ENCODE measurements around the gene GUCA1A.
"Not testable (repeated sequence)": the region's sequence is repeated elsewhere in the genome, so short reads cannot be mapped to it uniquely, and the experiment has no call there.

The GUCA1A gene

GRCh38 chr6:42148058-42148457, 25.1 kb upstream of the GUCA1A start:
- DNase-seq: no peak

DNA sequence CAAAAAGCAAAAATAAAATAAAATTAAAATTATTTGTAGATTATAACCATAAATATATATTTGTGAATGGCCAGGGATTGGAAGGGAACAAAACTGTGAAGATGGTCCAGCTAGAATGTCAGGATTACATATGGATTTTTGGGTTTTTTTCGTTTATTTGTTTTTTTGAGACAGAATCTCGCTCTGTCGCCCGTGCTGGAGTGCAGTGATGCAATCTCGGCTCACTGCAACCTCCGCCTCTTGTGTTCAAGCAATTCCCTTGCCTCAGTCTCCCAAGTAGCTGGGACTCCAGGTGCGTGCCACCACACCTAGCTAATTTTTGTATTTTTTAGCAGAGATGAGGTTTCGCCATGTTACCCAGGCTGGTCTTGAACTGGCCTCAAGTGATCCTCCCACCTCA, 22.9 kb upstream of the GUCA1A start:
- DNase-seq: no peak

- no peak for DNase-seq
Measured at GRCh38 chr6:42152024-42152423, 21.1 kb upstream of the GUCA1A start.

- DNase-seq: not testable (repeated sequence)
Measured at GRCh38 chr6:42152528-42153213, 20.5 kb upstream of the GUCA1A start.

GRCh38 chr6:42153921-42154320, 19.2 kb upstream of the GUCA1A start:
- no peak for DNase-seq

GRCh38 chr6:42154461-42155209, 18.5 kb upstream of the GUCA1A start:
- no peak for DNase-seq

DNA sequence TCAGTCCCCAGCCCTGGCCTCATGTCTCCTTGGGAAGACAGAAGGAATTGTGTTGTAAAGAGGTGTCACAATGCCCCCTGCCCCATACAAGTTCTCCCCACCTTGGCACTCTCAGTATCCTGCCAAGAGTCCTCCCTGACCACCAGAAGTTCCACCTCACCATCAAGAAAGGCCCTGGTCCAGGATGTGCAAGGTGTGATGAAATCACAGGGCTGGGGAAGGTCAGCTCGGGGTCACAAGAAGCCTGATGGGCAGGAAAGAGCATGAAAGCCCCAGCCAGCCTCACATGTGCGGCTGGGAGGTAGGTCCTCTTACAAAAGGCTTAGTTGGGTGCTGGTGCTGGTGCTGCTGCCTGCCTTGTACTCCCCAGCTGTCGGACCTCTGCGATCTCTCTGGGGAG, 17.9 kb upstream of the GUCA1A start:
- no peak for DNase-seq

DNA sequence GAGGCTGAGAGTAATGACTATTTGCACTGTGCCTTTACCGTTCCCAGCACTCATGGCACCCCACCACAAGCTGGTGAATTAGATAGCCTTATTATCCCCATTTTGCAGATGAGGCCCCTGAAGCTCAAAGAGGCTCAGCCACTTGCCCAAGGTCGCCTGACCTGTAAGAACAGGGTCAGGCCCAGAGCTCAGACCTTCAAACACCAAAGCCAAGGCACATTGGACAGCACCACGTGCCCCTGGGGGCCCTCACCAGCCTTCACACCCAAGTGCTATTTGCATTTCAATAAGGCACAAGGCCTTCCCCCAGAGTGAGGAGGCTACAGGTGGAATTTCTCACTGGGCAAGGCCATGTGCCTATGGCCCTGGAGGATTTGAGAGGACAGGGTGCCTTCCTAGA, 16.5 kb upstream of the GUCA1A start:
- DNase-seq: no peak

DNA sequence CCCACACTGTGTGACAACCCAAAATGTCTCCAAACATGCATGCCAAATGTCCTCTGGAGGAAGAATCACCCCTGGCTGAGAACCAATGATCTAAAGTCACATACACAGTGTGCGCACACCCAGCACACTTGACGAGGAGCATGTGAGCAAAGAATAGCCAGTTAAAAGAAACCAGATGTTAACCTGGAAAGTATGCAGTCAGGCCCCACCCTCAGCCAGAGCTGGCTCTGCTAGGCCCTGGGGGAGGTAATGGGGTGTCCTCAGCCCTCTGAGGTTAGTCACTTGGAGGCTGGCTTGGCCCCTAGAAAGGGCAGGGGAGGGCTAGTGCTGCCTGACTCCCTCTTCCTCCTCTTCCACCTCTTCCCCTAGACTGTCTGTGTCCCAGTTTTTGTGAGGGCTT, 15.2 kb upstream of the GUCA1A start:
- no peak for DNase-seq

DNA sequence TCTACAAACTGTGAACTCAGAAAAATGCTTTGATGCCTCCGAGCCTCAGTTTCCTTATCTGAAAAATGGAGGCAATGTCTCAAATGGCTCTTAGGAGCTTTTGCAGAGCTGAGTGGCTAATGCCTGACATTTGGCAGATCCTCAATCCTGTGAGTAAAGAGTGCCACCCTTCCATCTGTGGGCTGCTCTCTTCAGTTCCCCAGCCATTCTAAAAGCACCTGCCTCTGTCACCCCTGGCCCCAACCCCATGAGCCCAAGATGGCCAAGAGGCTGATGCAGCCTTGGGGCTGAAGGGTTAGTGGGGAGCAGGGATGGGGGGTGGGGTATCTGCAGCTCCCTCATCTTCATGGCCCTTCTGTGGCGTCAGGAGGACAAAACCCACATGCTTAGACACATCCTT, 14.5 kb upstream of the GUCA1A start:
- DNase-seq: no peak

DNA sequence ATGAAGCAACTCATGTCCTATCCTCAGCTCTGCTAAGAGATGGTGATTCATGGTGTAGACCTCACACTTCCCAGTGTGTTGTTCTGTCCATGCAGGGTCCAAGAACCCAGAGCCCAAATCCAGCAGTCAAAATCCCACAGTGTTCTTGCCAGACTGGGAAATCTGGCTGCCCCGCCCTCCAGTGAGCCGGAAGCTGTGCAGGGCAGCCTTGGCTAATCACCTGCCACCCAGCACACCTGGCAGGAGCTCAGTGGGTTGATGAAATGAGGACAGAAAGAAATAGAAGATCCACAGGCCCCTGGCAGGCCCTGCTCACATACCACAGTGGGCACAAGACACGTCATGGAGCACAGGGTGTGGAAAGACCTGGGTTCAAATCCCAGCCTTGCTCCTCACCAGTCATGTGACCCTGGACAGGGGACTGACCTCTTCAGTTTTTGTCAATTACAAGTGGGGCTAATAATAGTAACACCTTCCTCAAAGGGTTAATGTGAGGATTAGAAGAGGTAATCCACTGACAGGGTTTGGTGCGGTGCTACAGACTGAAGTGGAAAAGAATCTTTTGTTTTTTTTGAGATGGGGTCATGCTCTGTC, 13.6 kb upstream of the GUCA1A start:
- no peak for DNase-seq

DNA sequence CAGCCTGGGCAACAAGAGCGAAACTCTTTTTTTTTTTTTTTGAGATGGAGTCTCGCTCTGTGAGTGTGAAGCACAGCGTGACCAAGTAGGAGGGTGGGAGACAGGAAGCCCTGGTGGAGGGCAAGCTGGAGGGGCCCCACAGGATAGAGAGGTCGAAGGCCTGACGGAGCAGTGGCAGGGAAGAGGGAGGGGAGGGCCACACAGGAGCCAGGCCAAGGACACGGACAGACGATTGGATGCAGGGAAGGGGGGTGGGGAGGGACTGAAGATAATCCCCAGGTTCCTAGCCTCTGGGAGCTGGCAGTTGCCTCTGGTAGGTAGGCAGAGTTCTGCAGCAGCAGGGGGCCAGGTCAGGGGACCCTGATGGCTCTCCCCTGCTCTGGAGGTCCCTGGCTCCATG, 10.8 kb upstream of the GUCA1A start:
- no peak for DNase-seq

DNA sequence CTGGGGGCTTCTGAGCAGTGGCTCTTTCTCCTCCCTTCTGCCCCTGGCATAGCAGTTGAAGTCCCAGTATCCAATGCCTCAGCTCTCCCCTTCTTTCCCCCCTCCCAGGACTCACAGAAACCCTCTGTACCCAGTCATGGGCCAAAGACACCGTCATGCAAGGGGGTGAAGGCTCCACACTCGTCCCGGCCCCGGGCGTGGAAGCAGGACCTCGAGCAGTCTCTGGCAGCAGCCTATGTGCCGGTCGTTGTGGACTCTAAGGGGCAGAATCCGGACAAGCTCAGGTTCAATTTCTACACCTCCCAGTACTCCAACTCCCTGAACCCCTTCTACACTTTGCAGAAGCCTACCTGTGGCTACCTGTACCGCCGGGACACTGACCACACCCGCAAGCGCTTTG, 10.4 kb upstream of the GUCA1A start:
- DNase-seq: no peak

- DNase-seq: no peak
Measured at GRCh38 chr6:42163981-42164380, 9.2 kb upstream of the GUCA1A start.

GRCh38 chr6:42165016-42165415, 8.1 kb upstream of the GUCA1A start:
- DNase-seq: no peak

- peak; percentile 96 for DNase-seq
Measured at GRCh38 chr6:42166444-42167141, 6.6 kb upstream of the GUCA1A start.

GRCh38 chr6:42168650-42169049, 4.5 kb upstream of the GUCA1A start:
- DNase-seq: no peak

- not testable (repeated sequence) for DNase-seq
Measured at GRCh38 chr6:42169780-42170179, 3.4 kb upstream of the GUCA1A start.

DNA sequence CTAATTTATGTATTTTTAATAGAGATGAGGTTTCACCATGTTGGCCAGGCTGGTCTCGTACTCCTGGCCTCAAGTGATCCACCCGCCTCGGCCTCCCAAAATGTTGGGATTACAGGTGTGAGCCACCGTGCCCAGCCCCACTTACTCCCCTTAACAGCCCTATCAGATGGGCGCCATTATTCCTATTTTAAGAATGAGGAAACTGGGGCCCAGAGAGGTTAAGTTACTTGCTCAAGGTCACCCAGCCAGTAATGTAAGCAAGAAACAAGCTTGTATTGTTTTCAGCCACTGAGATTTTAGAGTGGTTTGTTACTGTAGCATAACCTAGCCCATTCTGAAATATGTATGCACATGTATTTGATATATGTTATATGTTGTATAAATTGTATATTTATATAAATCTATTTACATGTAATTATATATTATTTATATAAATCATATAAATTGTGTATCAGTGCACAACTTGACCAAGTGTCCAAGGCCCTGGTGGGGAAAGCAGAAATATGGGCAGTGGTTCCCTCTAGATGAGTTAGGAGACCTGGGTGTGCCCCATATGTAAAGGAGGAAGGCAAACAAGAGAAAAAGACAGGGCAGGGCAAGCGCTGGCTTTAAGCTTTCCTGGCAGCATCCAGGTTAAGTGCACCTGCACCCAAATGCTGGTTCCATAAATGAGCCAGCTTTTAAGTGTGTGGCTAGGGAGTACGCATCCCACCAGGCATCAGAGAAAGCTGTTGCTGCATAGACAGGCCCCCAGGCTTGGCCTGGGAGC, 1.2 kb upstream of the GUCA1A start:
- no peak for DNase-seq

DNA sequence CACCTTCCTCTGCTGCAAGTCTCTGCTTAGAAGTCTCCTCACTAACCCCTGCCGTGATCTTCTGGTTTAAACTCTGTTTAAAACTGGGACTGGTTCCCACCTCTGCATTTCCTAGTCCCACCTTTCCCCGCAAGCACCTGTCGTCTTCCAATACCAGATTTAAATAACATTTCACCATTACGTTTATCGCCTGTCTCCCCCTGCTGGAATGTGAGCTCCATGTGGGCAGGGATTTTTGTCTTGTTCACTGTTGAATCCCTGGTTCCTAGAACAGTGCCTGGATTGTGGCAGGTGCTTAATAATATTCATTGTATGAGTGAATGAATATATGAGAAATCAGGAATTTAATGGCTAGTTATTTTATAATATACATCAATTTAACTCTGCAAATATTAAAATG, 2.7 kb downstream of the GUCA1A start:
- DNase-seq: no peak

DNA sequence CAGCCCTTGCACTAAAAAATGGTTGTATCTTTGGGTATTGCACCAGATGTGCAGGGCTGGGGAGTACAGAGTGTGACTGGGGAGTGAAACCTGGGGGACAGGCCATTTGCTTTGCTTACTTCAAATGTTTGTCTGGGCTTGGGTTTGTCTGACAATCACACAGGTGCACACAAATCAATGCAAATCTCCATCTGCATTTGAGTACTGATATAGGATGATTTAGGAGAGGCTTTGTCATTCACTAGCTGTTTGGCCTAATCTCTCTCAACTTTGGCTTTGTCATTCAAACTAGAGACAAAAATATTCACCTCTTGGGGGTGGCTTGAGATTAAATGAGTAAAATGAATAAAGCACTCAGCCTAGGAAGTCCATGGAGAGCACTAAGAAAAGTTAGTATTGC, 3.8 kb downstream of the GUCA1A start:
- DNase-seq: no peak

GRCh38 chr6:42177514-42178364, 4.6 kb downstream of the GUCA1A start:
- DNase-seq: no peak

Measured in NCI-H2029 treated with DMSO at 0.1 percent for 48 hours (cell line).